Thoracic aorta (tissue), 2 donors: ENCODE data around the gene GUCD1. TPM values are rescaled to one million over a fixed set of nuclear protein-coding genes. Genes with fewer than 3 reads are reported as not detected.

Experiments
- ATAC-seq: fragments of 150-250 bp; one replicate; pipeline ENCODE4 v1.8.0; 2017; ENCODE audit warnings: low read depth; ENCODE audit not compliant: insufficient number of reproducible peaks, low FRiP score
- DNase-seq: peaks from one replicate; pipeline ENCODE4 v3.0.0-alpha.2; 2020; ENCODE audit warnings: low spot score
- H3K27ac ChIP-seq, 2 donors: fragments of 200-600 bp; sonication (generic); 1 replicate in 1 of 2; 2 replicates in 1 of 2; pipeline ENCODE4 v1.5.1; 2016; ENCODE audit warnings: mild to moderate bottlenecking in 2 of 2, moderate library complexity in 2 of 2
- H3K27me3 ChIP-seq: fragments of 200-600 bp; sonication (generic); replicated peaks from 2 replicates; pipeline ENCODE4 v1.6.0; 2016; ENCODE audit warnings: mild to moderate bottlenecking; ENCODE audit not compliant: insufficient read depth
- H3K36me3 ChIP-seq: fragments of 200-600 bp; sonication (generic); one replicate; pipeline ENCODE4 v1.5.1; 2016
- H3K4me1 ChIP-seq, 2 donors: fragments of 200-600 bp; sonication (generic); 1 replicate in 1 of 2; 2 replicates in 1 of 2; pipeline versions ENCODE4 v1.5.1 to v1.6.0; 2016; ENCODE audit warnings: low read depth in 2 of 2, mild to moderate bottlenecking in 1 of 2; ENCODE audit not compliant: control insufficient read depth in 1 of 2
- H3K4me3 ChIP-seq: fragments of 200-600 bp; sonication (generic); 2 replicates; pipeline ENCODE4 v1.5.1; 2016; ENCODE audit warnings: mild to moderate bottlenecking
- H3K9me3 ChIP-seq: fragments of 200-600 bp; sonication (generic); 2 replicates; pipeline ENCODE4 v1.5.1; 2016
- total RNA-seq, 2 donors: library from RNA; depleted of rRNA; stranded (reverse); fragments of >200 nt; gene quantifications; one replicate each; pipeline versions ENCODE4 v1.1.0 to v1.2.3, GENCODE V29; 2016
- TF ChIP-seq, protein P1 (sequence below): fragments of 200-600 bp; sonication (generic); IDR thresholded peaks from one replicate; pipeline ENCODE4 v1.5.1; 2019; ENCODE audit warnings: antibody characterized with exemption

Gene GUCD1
- total RNA-seq, 2 donors from 2014 or later: 81.9 to 83.4 TPM

DNA sequence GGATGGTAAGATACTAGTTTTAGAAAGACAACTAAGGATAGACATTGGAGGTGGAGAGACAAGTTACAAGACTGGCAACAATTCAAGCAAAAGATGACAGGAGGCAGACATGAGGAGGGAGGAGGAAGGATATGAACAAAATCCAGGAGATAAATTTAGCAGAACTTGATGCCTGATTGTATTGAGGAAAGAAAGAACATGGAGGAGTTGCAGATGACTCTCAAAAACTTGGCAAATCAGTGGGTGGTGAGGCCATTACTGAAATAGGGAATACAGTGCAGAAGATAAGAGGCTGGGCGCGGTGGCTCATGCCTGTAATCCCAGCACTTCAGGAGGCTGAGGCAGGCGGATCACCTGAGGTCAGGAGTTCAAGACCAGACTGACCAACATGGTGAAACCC lies 62.5 kb downstream of the GUCD1 start:
- H3K9me3 ChIP-seq: no peaks in the 10 kb centered on the region
- DNase-seq (no peak), ATAC-seq (no peak)
- TF ChIP-seq, protein P1, sequence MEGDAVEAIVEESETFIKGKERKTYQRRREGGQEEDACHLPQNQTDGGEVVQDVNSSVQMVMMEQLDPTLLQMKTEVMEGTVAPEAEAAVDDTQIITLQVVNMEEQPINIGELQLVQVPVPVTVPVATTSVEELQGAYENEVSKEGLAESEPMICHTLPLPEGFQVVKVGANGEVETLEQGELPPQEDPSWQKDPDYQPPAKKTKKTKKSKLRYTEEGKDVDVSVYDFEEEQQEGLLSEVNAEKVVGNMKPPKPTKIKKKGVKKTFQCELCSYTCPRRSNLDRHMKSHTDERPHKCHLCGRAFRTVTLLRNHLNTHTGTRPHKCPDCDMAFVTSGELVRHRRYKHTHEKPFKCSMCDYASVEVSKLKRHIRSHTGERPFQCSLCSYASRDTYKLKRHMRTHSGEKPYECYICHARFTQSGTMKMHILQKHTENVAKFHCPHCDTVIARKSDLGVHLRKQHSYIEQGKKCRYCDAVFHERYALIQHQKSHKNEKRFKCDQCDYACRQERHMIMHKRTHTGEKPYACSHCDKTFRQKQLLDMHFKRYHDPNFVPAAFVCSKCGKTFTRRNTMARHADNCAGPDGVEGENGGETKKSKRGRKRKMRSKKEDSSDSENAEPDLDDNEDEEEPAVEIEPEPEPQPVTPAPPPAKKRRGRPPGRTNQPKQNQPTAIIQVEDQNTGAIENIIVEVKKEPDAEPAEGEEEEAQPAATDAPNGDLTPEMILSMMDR: no peak
- no peaks in the 10 kb centered on the region for H3K36me3 ChIP-seq
- H3K27me3 ChIP-seq: peaks cover 5% of the 10 kb centered on the region
- peaks cover 0 to 10% of the 10 kb centered on the region in 2 donors for H3K4me1 ChIP-seq
- no peak overlapping the region for H3K27ac ChIP-seq
- no peak overlapping the region for H3K4me3 ChIP-seq

Other genes with a start within 250 kb of the GUCD1 start
- 10 to 100 TPM; 14.5 to 47.6 TPM for gene ADORA2A, start 127.5 kb downstream of the GUCD1 start, total RNA-seq
- 1 to 10 TPM; 1.5 to 2.7 TPM for gene UPB1, start 59.8 kb downstream of the GUCD1 start, total RNA-seq
- 100 to 1,000 TPM in 1 of 2 donors, 10 to 100 TPM in 1; 98.0 to 153 TPM for gene SNRPD3, start 861 bp upstream of the GUCD1 start, total RNA-seq
- 10 to 100 TPM; 13.7 to 18.7 TPM for gene LRRC75B, start 37.9 kb upstream of the GUCD1 start, total RNA-seq
- gene GGT1, start 48.1 kb upstream of the GUCD1 start, total RNA-seq: 1 to 10 TPM; 3.4 to 3.7 TPM
- gene PIWIL3, start 219.6 kb upstream of the GUCD1 start, total RNA-seq: not detected